ENCODE results near the gene PHETA2.
A peak's percentile ranks its signal among the peaks of the same experiment; 100 is the strongest.
"Not testable (repeated sequence)": the region's sequence is repeated elsewhere in the genome, so short reads cannot be mapped to it uniquely, and the experiment has no call there.

The PHETA2 gene

DNA sequence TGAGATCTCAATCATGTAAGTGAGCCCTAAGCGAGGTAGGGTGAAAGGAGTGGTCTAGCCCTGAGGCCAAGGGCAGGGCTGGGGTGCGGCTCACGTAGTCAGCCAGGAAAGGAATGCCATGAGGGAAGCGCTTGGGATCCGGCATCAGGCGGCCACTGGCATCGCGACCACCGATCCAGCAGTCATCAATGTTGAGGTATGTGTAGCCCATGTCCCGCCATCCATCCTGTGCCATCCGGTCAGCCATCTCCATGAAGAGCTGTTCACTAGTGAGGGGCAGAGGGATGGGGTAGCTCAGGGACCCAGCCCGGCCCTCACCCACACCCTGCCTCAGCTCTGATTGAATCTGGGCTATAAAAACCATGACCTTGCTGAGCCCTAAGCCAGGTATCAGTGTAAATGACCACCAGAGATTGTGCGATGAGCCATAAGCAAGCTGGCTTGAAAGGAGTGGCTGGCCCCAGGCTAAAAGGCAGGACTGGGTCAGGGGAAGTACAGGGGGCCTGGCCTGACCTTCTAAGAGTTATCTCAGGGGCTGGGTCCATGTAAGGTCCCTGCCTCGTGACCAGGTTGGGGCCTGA is 6.3 kb upstream of the PHETA2 start:
- no peak for DNase-seq
- in situ Hi-C loops (cut with MboI; ENCODE audit: low pct_unique_long_range_greater_than_20kb, low sequenced_read_pairs): no loop called here

DNA sequence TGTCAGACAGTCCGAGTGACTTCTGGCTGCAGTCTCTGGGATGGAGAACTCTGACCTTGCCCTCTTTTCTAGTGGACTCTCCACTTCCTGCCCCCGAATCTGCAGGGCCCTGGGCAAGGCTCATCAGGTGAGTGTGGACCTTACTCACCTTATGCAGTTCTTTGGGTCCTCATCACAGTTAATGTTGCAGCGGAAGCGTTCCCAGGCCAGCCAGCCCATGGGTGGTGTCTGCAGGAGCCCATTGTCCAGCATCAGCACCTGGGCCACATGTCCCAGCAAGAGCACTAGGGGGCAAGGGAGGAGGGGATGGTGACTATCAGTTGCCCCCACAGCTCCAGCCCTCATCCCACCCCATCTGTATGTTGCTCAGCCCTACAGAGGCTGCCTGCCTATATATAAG is 5.8 kb upstream of the PHETA2 start:
- in situ Hi-C loops (cut with MboI; ENCODE audit: low pct_unique_long_range_greater_than_20kb, low sequenced_read_pairs): no loop called here
- DNase-seq: no peak

DNA sequence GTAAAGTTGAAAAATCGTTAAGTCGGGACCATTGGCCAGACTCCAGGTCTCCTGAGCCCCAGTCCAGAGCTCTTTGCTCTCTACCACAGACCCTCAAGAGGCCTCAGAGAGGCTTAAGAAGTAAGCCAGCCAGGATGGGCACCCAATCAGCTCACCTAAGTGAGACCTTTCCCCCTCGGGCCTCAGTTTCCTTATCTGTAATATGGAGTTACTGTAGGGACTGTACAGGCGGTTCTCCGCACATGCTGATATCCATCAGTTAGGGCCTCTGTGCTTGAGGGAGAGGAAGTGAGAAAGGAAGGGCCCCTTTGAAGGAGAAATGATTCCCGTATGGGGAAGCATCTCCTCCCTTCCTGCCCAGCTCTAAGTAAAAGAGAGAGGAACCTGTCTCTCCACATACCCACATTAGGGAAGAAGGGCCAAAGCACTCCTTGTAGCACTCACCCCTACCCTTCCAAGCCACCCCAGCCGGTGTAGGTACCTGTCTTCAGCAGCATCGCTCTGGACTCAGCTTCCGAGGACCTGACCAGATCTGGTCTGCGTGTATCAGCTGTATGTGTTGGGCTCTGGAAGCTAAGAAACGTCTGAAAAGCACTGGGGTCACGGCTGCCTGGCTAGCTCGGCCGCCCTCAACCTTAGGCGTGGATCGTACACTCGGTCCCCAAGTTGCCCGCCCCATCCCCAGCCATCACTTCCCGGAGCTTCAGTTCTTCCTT is 4.1 kb upstream of the PHETA2 start:
- in situ Hi-C loops (cut with MboI; ENCODE audit: low pct_unique_long_range_greater_than_20kb, low sequenced_read_pairs): no loop called here
- peak; percentile 83 for DNase-seq

DNA sequence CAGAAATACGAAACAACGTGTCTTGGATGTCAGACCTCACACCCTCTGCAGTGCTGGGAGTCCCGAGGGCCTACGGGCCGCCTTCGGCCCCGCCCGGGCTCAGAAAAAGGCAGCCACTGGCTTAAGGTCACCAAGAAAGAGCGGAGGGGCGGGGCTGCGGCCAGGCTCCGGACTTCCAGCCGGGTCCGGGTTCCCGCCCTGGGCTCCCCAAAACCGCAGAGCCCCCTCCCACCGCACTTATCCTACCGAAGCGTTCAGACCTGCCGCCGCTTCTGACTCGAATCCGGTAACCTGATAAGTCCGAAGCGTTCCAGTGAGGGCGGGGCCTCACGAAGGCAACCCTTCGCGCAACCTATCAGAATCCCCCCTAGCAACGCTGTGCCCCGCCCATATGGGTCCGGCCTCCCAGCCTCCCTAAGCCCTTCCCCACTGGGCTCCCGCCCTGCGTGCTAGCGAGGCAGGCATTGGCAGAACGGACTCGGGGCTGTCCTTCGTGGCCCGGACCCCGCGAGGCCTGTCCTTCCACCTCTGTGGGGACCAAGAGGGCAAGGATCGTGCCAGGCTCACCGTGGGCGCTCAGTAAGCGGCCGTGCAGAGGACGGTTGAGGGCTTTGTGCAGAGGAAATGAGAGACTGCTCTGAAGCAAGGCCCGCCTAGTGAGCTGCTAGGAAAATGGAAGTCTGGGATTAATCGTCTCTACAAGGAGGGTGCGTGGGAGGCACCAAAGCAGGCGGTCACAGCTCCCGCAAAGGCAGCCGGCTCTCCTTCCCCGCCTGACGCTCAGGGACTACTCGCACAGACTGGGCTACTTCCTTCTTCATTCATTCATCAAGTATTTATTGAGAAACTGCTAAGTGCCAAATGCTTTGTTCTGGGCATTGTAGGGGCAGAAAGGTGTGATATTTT is 3.3 kb upstream of the PHETA2 start, which contains the start of gene NAGA:
NAGA (minus strand) TSS at position 296 of the 906 bp plus-strand sequence. CDS start 515 bp downstream, outside the sequence.
- DNase-seq: peak; percentile 99
- in situ Hi-C loops (cut with MboI; ENCODE audit: low pct_unique_long_range_greater_than_20kb, low sequenced_read_pairs): no loop called here

DNA sequence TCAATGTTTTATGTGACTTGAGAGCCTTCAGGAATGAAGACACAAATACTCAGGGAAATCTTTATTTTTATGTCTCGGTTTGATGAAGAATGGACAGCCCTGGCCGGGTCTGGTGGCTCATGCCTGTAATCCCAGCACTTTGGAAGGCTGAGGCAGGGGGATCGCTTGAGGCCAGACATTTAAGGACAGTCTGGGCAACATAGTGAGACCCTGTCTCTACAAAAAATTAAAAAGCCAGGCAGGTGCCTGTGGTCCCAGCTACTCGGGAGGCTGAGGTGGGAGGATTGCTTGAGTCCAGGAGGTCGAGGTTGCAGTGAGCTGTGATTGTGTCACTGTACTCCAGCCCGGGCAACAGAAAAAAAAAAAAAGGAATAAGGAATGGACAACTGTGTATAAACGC is 2.5 kb upstream of the PHETA2 start:
- in situ Hi-C loops (cut with MboI; ENCODE audit: low pct_unique_long_range_greater_than_20kb, low sequenced_read_pairs); DNase-seq: not testable (repeated sequence)

DNA sequence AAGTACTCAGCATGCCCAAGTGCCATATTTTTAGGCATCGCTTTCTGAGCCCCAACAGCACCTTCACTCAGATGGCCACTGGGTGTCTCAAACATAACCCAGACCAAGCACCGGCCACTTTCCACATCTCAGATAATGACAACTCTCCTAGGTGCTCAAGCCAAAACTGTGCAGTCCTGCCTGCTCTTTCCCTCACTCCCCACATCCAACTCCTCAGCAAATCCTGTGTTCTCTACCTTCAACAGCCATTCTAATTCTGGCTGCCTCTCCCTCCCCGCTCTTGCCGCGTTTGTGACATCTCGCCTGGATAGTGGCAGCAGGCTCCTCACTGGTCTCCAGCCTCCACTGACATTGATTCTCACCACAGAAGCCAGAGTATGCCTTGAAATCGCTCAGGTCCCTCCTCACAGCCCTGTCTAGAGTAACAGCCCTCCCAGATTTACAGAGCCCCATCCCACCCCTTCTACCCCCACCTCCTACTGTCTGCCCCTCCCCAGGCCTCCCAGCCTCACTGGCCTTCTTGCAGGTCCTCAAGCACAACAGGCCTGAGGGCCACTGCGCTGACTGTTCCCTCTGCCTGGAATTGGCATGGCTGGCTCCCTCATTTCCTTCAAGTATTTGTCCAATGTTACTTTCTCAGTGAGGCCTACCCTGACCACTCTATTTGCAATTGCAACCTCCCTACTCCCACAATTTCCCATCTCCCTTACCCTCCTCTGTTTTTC is 1.3 kb upstream of the PHETA2 start:
- in situ Hi-C loops (cut with MboI; ENCODE audit: low pct_unique_long_range_greater_than_20kb, low sequenced_read_pairs): no loop called here
- no peak for DNase-seq

DNA sequence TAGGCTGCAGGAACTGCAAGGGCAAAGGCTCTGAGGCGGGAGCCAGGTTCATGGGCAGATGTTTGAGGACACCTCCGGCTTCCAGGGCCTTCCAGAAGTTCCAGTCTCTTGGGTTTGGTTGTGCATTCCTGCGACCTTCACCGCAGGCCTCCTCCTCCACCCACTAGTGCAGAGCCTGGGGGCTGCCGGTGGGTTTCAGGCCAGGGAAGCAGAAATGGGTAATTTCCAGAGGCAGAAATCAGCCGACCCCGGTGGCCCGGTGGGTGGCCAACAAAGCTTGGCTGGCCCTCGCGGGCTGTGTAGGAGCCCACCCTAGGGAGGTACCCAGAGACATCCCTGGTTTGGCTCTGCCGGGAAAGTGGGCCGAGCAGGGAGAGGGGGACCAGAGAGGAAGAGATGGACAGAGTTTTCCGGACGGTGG is 417 bp upstream of the PHETA2 start:
- in situ Hi-C loops (cut with MboI; ENCODE audit: low pct_unique_long_range_greater_than_20kb, low sequenced_read_pairs): no loop called here
- no peak for DNase-seq

DNA sequence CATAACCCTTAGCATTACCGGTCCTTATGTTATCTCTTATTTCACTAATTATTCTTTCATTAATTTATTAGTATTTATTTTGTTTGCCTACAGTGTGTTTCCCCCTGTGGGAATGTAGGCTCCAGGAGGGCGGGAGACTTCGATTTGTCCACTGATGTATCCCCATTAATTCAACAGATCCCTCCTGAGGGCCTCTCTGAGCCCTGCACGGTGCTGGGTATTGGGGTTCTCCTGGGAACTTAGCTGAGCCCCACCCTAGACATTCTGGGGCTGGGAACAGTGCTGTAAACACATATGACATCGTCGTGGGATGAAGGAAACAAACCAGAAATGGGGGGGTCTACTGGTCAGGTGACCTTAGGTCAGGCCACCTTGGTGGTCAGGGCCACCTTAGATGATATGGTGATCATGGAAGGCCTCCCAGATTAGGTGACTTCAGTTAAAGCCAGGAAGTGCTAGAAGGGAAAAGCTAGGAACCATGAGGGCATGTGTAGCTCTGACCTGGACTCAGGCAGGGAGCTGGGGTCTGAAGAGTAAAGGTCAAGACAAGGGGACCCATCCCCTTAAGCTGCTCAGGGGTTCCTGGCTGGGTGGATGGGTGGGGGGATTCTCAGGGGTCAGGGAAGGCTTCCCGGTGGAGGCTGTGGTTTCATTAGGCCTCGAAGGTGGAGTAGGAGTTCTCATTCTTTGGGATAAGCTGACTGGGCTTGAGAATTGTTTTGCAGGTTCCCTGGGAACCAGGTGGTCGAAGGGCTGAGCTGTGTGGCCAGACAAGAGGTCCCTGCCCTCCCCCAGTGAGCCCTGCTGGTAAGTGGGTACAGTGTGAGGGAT is 1.0 kb downstream of the PHETA2 start:
- DNase-seq: no peak
- in situ Hi-C loops (cut with MboI; ENCODE audit: low pct_unique_long_range_greater_than_20kb, low sequenced_read_pairs): no loop called here

DNA sequence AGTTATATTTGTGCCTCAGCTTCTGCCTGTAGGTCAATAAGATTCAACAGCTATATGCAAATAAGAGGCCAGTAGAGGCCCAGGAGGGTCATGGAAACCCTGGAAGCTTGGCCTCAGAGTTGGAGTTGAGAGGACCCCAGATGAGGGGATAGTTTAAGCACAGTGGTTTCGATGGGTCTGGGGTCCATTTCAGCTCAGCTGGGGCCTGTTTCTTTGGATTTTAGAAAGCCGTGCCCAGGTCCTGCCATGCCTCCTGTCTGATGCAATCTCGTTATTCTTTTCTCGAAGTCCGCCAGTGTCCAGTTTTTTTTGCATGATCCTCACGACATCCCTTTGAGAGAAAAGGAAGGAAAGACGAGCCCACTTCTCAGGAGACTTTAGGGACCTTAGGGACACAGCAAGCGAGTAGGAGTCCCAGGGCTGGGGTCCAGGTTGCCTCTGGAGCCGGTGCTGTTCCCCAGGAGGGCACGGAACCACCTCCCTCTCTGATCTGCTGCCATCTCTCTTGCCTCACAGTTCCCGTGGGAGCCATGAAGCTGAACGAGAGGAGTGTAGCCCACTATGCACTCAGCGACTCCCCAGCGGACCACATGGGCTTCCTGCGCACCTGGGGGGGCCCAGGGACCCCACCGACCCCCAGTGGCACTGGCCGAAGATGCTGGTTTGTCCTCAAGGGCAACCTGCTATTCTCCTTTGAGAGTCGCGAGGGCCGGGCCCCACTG is 2.9 kb downstream of the PHETA2 start:
- in situ Hi-C loops (cut with MboI; ENCODE audit: low pct_unique_long_range_greater_than_20kb, low sequenced_read_pairs): no loop called here
- DNase-seq: no peak

DNA sequence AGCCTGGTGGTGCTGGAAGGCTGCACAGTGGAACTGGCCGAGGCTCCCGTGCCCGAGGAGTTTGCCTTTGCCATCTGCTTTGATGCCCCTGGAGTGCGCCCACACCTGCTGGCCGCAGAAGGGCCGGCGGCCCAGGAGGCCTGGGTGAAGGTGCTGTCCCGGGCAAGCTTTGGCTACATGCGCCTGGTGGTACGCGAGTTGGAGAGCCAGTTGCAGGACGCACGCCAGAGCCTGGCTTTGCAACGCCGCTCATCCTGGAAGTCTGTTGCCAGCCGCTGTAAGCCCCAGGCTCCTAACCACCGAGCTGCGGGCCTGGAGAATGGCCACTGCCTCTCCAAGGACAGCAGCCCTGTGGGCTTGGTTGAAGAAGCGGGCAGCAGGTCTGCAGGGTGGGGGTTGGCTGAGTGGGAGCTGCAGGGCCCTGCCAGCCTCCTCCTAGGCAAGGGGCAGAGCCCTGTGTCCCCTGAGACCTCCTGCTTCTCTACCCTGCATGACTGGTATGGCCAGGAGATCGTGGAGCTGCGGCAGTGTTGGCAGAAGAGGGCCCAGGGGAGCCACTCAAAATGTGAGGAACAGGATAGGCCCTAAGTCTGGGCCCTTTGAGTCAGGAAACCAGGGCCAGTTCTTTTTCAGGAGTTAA is 3.6 kb downstream of the PHETA2 start:
- no peak for DNase-seq
- in situ Hi-C loops (cut with MboI; ENCODE audit: low pct_unique_long_range_greater_than_20kb, low sequenced_read_pairs): no loop called here

DNA sequence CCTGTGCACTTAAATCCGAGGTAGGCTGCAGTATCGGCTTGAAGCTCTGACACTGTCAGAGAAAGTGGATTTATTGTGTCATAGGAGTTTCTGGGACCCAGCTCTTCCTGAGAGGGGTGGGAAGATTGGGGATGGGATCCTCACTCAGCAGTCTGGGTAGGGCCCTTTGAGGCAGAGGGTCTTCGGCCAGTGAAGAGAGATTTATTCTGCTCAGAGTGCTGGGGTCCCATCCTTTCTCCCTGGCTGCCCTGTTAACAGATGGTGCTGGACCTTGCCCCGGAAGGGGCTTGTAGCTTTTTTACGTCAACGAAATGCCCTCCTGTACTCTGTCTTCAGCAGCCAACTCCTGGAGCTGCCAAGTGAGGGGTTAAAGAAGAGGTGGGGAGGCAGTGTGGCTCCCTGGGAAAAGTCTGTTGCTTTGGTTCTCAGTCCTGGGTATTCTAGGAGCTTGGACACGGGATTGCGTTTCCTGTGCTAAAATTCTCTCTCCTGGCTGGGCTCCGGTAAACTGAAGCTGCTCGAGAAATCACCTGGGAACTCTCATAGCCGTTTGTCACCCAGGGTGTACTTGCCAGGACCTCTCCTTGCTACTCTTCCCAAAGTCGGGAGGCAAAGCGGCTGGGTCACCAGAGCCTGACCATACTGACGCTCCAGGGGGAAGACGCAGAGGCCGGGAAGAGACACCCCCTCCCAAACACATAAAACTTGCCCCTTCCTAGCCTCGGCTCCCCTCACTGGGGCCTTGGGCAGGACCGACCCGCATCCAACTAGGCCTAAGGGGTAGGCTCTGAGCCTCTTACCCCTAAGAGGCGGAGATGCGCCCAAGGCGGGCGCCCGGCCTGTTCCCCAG is 4.6 kb downstream of the PHETA2 start:
- DNase-seq: no peak
- in situ Hi-C loops (cut with MboI; ENCODE audit: low pct_unique_long_range_greater_than_20kb, low sequenced_read_pairs): no loop called here

DNA sequence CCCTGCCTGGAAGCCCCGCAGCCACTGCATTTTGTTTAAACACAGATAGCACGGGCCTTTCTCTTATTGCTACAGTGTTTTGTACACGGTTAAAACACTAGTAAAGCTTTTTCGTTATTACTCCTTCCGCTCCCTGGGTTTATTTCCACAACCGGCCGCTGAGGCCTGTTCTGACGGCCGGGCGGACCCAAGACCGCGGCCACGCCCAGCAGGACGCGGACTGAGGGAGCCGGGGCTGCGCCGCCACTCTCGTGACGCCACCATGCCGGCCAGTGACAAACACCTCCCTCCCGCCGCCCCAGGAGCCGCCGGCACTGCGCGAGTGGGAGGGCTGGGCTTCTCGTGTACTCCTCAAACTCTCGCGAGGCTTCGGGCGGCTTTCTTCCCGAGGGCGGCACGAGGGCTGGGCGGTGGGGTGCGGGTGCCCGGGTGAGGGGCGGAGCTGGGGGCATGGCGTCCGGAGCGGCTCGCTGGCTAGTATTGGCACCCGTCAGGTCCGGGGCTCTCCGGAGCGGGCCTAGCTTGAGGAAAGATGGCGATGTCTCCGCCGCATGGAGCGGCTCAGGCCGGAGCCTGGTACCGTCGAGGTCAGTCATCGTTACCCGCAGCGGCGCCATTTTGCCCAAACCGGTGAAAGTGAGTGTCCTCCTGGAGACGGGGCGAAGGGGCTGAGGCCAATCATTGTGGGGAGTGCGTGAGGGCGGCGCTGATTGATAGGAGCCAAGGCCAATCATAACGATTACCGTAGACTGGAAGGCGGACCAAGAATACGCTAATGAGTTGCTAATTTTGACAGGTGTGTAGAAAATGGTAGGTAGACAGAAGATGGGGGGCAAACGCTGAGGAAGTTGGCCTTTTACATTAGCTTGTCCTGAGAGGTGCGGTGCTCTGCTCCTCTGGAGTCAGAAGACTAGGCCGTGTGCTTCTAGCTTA is 5.5 kb downstream of the PHETA2 start, which contains the start of gene SMDT1:
SMDT1 (plus strand) TSS at position 382 of the 933 bp plus-strand sequence; CDS start at position 451, 69 bp downstream.
- in situ Hi-C loops (cut with MboI; ENCODE audit: low pct_unique_long_range_greater_than_20kb, low sequenced_read_pairs): no loop called here
- peak; percentile 99 for DNase-seq

DNA sequence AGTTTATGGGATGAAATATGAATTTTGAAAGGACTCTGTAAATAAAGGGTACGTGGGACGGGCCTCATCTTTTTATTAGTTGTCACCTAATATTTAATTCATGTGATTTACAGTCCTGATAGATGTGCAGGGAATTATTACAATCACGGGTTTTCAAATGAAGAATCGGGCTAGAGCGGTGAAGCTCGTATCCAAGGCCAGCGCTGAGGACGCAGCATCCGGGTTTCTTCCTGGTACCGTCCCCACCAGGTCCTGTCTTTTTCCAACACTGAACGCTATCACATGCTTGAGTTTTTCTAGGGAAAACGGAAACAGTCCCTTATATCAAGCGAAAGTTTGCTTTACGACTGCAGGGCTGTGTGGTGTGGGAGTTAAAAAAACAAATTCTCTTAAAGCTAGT is 6.2 kb downstream of the PHETA2 start:
- DNase-seq: no peak
- in situ Hi-C loops (cut with MboI; ENCODE audit: low pct_unique_long_range_greater_than_20kb, low sequenced_read_pairs): no loop called here

DNA sequence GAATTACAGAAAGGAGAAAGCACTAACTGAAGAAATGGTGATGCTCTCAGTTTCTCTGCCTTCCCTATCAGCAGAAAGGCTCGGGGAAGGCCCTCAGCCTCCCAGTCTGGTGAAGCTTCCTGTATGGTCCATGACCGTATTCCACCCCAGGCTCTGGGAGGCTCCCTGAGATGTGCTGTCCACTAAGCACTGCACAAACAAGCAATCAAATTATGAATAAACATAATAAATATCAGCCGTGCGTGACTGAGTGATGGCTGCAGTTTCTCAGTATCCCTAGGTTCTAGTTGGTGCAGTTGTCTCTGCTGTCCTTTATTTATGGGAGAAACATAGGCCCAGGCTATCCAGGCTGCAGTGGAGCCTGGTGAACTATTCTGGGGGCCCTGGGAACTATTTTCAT is 9.1 kb downstream of the PHETA2 start:
- DNase-seq: no peak
- in situ Hi-C loops (cut with MboI; ENCODE audit: low pct_unique_long_range_greater_than_20kb, low sequenced_read_pairs): no loop called here

DNA sequence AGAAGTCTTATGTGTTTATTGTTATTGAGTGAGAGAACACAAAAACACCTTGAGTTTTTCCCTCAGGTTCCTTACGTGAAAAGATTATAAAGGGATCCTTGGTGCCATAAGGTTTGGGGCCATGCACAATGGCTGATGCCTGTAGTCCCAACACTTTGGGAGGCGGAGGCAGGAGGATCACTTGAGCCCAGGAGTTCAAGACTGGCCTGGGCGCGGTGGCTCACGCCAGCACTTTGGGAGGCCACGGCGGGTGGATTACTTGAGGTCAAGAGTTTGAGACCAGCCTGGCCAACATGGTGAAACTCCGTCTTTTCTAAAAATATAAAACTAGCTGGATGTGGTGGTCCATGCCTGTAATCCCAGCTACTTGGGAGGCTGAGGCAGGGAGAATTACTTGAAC is 10.8 kb downstream of the PHETA2 start:
- no peak for DNase-seq
- in situ Hi-C loops (cut with MboI; ENCODE audit: low pct_unique_long_range_greater_than_20kb, low sequenced_read_pairs): no loop called here

DNA sequence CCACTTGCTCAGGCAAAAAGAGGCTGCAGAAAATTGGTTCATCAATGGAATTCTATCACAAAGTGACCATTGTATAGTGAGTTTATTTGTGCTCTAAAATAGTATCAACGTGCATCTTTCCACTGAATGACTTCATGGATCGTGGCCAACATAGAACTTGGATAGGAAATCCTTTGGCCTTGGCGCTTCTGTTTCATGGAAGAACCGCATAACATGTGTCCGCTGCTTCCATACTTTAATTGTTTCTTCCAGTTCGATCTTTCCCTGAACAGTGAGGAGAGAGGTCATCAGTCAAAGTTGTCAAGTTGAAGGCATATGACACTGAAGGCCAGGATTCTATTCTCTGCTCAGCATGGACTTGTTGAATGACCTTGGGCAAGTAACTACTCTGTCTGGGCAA is 12.0 kb downstream of the PHETA2 start:
- DNase-seq: no peak
- in situ Hi-C loops (cut with MboI; ENCODE audit: low pct_unique_long_range_greater_than_20kb, low sequenced_read_pairs): no loop called here
